SK-N-SH (cell line): ENCODE results near the gene TMEM256.

ENCODE experiments used
- CHD2 ChIP-seq: fragments of 150-350 bp; IDR thresholded peaks from 2 replicates; pipeline ENCODE4 v1.6.1; 2018; ENCODE audit warnings: low read length; ENCODE audit not compliant: partially characterized antibody
- EP300 ChIP-seq, 2 experiments: IDR thresholded peaks; 2 replicates each; pipeline versions ENCODE4 v1.4.0 to v1.6.1; 2012; ENCODE audit warnings: borderline replicate concordance in 1 of 2, low read depth in 1 of 2, low read length in 1 of 2
- EZH2phosphoT487 ChIP-seq: fragments of 200-600 bp; sonication (generic); IDR thresholded peaks from 2 replicates; pipeline ENCODE4 v1.6.1; 2017; ENCODE audit warnings: low read depth, mixed run types, mild to moderate bottlenecking, antibody characterized with exemption, moderate library complexity, borderline replicate concordance
- GABPA ChIP-seq: IDR thresholded peaks from 2 replicates; pipeline ENCODE4 v1.4.0; 2012; ENCODE audit warnings: low read depth, mild to moderate bottlenecking
- GATA2 ChIP-seq: sonication (generic); formaldehyde crosslinking; IDR thresholded peaks from 2 replicates; pipeline ENCODE4 v1.5.0; 2020; ENCODE audit warnings: mild to moderate bottlenecking, missing genetic modification reagents
- TF ChIP-seq, protein P1 (sequence below): fragments of 200-600 bp; sonication (generic); IDR thresholded peaks from 2 replicates; pipeline ENCODE4 v1.6.1; 2017; ENCODE audit warnings: antibody characterized with exemption, mild to moderate bottlenecking, moderate library complexity

- TF ChIP-seq GABPA (no peak), CHD2 (no peak), EP300 (IDR thresholded peaks at IDR 0.05; ENCODE audit: borderline replicate concordance in 1 of 2, low read depth in 1 of 2, low read length in 1 of 2) (no peak), EZH2phosphoT487 (no peak), GATA2 (CRISPR knock-in tag) (no peak)
- TF ChIP-seq, protein P1, sequence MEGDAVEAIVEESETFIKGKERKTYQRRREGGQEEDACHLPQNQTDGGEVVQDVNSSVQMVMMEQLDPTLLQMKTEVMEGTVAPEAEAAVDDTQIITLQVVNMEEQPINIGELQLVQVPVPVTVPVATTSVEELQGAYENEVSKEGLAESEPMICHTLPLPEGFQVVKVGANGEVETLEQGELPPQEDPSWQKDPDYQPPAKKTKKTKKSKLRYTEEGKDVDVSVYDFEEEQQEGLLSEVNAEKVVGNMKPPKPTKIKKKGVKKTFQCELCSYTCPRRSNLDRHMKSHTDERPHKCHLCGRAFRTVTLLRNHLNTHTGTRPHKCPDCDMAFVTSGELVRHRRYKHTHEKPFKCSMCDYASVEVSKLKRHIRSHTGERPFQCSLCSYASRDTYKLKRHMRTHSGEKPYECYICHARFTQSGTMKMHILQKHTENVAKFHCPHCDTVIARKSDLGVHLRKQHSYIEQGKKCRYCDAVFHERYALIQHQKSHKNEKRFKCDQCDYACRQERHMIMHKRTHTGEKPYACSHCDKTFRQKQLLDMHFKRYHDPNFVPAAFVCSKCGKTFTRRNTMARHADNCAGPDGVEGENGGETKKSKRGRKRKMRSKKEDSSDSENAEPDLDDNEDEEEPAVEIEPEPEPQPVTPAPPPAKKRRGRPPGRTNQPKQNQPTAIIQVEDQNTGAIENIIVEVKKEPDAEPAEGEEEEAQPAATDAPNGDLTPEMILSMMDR, result no peak
Observed at GRCh38 chr17:7407485-7408251, 3.8 kb upstream of the TMEM256 start, which contains the start of gene NLGN2.
